ENCODE measurements around the gene ZNF628. TPM values are rescaled to one million over a fixed set of nuclear protein-coding genes. Genes with fewer than 3 reads are reported as not detected.

The ZNF628 gene
- total and polyA plus RNA-seq, 7 donors, result 1.4 to 15.0 (median 2.5) TPM

- Histone ChIP-seq H3K36me3 (no peaks in the 10 kb centered on the region), H3K27ac (no peak overlapping the region), H3K4me3 (no peak overlapping the region), H3K9me3 (no peaks in the 10 kb centered on the region), H3K4me1 (peaks cover 0 to 22% (median 11%) of the 10 kb centered on the region in 4 donors), H3K27me3 (no peaks in the 10 kb centered on the region)
- DNase-seq, result no peak
- intact Hi-C loops (cut with DNase I), result no loop called here
- TF ChIP-seq POLR2AphosphoS5 (IDR thresholded peaks at IDR 0.05) (no peak), POLR2A (IDR thresholded peaks at IDR 0.05) (no peak), CTCF (IDR thresholded peaks at IDR 0.05) (no peak), EP300 (IDR thresholded peaks at IDR 0.05) (no peak)
- WGBS, 2 donors, result 69 to 82% methylated on average over 11 of the region's 11 CpGs
Observed at GRCh38 chr19:55465460-55466240, 10.8 kb upstream of the ZNF628 start.

DNA sequence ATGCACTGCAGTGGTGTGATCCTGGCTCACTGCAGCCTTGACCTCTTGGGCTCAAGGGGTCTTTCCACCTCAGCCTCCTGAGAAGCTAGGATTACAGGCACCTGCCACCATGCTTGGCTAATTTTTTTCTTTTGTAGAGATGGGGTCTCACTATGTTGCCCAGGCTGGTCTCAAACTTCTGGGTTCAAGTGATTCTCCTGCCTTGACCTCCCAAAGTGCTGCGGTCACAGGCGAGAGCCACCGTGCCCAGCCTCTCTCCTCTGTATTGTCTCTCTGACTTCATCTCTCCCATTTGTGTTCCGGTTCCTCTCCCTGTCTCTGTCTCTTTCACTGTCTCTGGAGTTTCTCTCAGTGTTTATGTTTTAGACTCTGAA is 10.2 kb upstream of the ZNF628 start:
- Histone ChIP-seq H3K9me3 (no peaks in the 10 kb centered on the region), H3K27me3 (no peaks in the 10 kb centered on the region), H3K4me1 (peaks cover 0 to 17% (median 7%) of the 10 kb centered on the region in 4 donors), H3K4me3 (no peak overlapping the region), H3K36me3 (no peaks in the 10 kb centered on the region), H3K27ac (no peak overlapping the region)
- DNase-seq, result no peak
- WGBS, 2 donors, result 77 to 86% methylated on average over 4 of the region's 4 CpGs
- TF ChIP-seq EP300 (IDR thresholded peaks at IDR 0.05) (no peak), POLR2AphosphoS5 (IDR thresholded peaks at IDR 0.05) (no peak), POLR2A (IDR thresholded peaks at IDR 0.05) (no peak), CTCF (IDR thresholded peaks at IDR 0.05) (no peak)
- intact Hi-C loops (cut with DNase I), result no loop called here

DNA sequence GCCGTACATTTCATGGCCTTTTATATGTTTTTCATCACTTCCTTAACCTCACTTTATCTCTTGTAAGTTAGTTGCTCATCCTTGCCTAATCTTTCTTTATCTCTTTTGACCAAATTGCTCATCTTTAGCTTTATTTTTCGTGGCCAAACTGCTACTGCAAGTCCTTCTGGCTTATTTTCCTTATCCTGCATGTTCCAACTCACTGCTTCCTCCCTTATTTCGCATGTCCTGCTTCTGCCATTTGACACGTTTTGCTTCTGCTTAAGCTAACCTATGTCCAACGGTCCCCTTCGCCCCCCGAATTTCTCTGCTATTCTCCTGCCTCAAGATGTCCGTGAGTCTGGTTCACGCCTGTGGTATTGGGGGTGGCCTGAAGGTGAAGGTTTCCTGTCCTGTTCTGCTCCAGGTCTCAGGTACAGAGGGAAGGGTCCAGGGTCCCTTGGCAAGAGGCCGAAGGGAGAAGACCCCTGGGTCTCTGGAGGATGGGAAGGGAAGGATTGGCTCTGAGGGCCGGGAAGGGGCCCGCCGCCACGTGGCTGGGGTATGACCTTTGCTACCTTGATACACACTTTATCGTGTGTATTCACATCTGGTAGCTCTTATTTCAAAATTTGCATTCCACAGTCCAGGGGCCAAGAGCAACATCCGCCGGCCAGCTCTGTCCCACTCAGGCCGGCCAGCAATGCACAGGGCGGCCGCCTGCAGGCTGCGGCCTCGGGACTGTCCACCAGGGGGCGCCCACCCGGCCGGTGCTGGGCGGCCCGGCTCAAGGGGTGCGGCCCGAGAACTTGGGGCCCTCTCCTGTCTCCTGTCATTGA is 9.0 kb upstream of the ZNF628 start:
- TF ChIP-seq CTCF (IDR thresholded peaks at IDR 0.05) (peak; percentile 91 to 99 (median 94)), EP300 (IDR thresholded peaks at IDR 0.05) (peak in 1 of 4 donors; percentile 30), POLR2AphosphoS5 (IDR thresholded peaks at IDR 0.05) (no peak)
- H3K27me3 ChIP-seq, result no peaks in the 10 kb centered on the region
- no peak overlapping the region for H3K4me3 ChIP-seq
- DNase-seq, result peak; percentile 84
- H3K27ac ChIP-seq, result peak overlapping the region in 1 of 4 donors; percentile 36
- H3K36me3 ChIP-seq, result no peaks in the 10 kb centered on the region
- peaks cover 0 to 9% (median 4%) of the 10 kb centered on the region in 4 donors for H3K4me1 ChIP-seq
- intact Hi-C loops (cut with DNase I), result loop anchor here (1.0 kb wide), 1 partner anchor 37 kb away; no protein-coding TSS in a partner anchor
- H3K9me3 ChIP-seq, result no peaks in the 10 kb centered on the region
- 25 to 33% methylated on average over 29 of the region's 29 CpGs for whole genome bisulfite sequencing, 2 donors

DNA sequence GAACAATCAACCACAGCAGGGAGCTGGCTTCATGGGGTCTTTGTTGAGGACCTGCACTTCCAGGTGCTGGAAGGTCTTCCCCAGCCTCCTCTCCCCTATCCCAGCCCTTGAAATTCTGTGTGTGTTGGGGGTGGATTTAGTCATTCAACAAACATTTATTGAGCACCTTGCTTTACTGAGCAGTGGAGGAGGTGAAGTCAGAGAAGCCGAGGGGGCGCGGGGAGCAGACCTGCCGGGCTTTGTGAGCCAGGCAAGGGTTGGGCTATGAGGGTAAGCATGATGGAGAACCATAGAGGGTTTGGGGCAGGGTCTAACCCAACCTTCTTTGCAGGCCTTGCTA is 8.4 kb upstream of the ZNF628 start:
- TF ChIP-seq POLR2A (IDR thresholded peaks at IDR 0.05) (no peak), POLR2AphosphoS5 (IDR thresholded peaks at IDR 0.05) (no peak), CTCF (IDR thresholded peaks at IDR 0.05) (peak in 1 of 4 experiments; percentile 42), EP300 (IDR thresholded peaks at IDR 0.05) (no peak)
- Histone ChIP-seq H3K27me3 (no peaks in the 10 kb centered on the region), H3K9me3 (no peaks in the 10 kb centered on the region), H3K4me1 (peaks cover 0 to 7% (median 2%) of the 10 kb centered on the region in 4 donors), H3K4me3 (no peak overlapping the region), H3K36me3 (no peaks in the 10 kb centered on the region), H3K27ac (no peak overlapping the region)
- WGBS, 2 donors, result 21 to 30% methylated on average over 4 of the region's 4 CpGs
- no peak for DNase-seq
- intact Hi-C loops (cut with DNase I), result loop anchor here (1.0 kb wide), 1 partner anchor 36 kb away; no protein-coding TSS in a partner anchor
